GM21529 (cell line): ENCODE results near the gene FAM117A.
"Not testable (repeated sequence)": the region's sequence is repeated elsewhere in the genome, so short reads cannot be mapped to it uniquely, and the experiment has no call there.

Source experiments
- ATAC-seq: cut with Tn5 transposase; IDR thresholded peaks from one replicate; pipeline ENCODE4 v1.9.1; 2021; ENCODE audit not compliant: unreplicated experiment

Gene FAM117A

GRCh38 chr17:49764559-49765180, 739 bp upstream of the FAM117A start:
- no peak for ATAC-seq

- no peak for ATAC-seq
Observed at GRCh38 chr17:49762151-49762941, 1.6 kb downstream of the FAM117A start.

- no peak for ATAC-seq
Observed at GRCh38 chr17:49760932-49761558, 2.9 kb downstream of the FAM117A start.

GRCh38 chr17:49760296-49760695, 3.6 kb downstream of the FAM117A start:
- ATAC-seq: no peak

- ATAC-seq: no peak
Observed at GRCh38 chr17:49759203-49759602, 4.7 kb downstream of the FAM117A start.

GRCh38 chr17:49758464-49759010, 5.4 kb downstream of the FAM117A start:
- ATAC-seq: not testable (repeated sequence)

- ATAC-seq: no peak
Observed at GRCh38 chr17:49757151-49757777, 6.7 kb downstream of the FAM117A start.

GRCh38 chr17:49756323-49757150, 7.4 kb downstream of the FAM117A start:
- ATAC-seq: no peak

GRCh38 chr17:49755663-49756283, 8.2 kb downstream of the FAM117A start:
- ATAC-seq: no peak

- no peak for ATAC-seq
Observed at GRCh38 chr17:49753959-49754391, 10.0 kb downstream of the FAM117A start.

- ATAC-seq: no peak
Observed at GRCh38 chr17:49752508-49752907, 11.4 kb downstream of the FAM117A start.

GRCh38 chr17:49749730-49750129, 14.2 kb downstream of the FAM117A start:
- ATAC-seq: no peak

GRCh38 chr17:49748791-49749190, 15.1 kb downstream of the FAM117A start:
- ATAC-seq: peak; percentile 76

- no peak for ATAC-seq
Observed at GRCh38 chr17:49748223-49748622, 15.7 kb downstream of the FAM117A start.

GRCh38 chr17:49747632-49748031, 16.3 kb downstream of the FAM117A start:
- ATAC-seq: no peak

- ATAC-seq: peak; percentile 54
Observed at GRCh38 chr17:49746791-49747490, 17.0 kb downstream of the FAM117A start.

- no peak for ATAC-seq
Observed at GRCh38 chr17:49745175-49746139, 18.5 kb downstream of the FAM117A start.

GRCh38 chr17:49742166-49742638, 21.7 kb downstream of the FAM117A start:
- no peak for ATAC-seq
